ENCODE data around the gene MPV17.

- TF ChIP-seq EZH2phosphoT487 (IDR thresholded peaks at IDR 0.05; ENCODE audit: low read depth) (no peak), CTCF (IDR thresholded peaks at IDR 0.05; ENCODE audit: low read depth, low read length) (no peak)
Observed at GRCh38 chr2:27270670-27271069, 52.2 kb downstream of the MPV17 start.
